ENCODE data around the gene TYW3. TPM values are rescaled to one million over a fixed set of nuclear protein-coding genes. Genes with fewer than 3 reads are reported as not detected.
"Not testable (repeated sequence)": the region's sequence is repeated elsewhere in the genome, so short reads cannot be mapped to it uniquely, and the experiment has no call there.

TYW3 gene
- total RNA-seq, 2 donors from 2014 or later = 8.5 to 16.7 TPM

- no peak overlapping the region for H3K27ac ChIP-seq
- no peak overlapping the region for H3K4me3 ChIP-seq
- H3K36me3 ChIP-seq = no peaks in the 10 kb centered on the region
- DNase-seq = no peak
- no peak for TF ChIP-seq CTCF (IDR thresholded peaks at IDR 0.05)
- no peaks in the 10 kb centered on the region for H3K9me3 ChIP-seq
- H3K9ac ChIP-seq (ENCODE audit: low read depth in 2 of 2, low read length in 2 of 2) = no peak overlapping the region
- intact Hi-C loops (cut with DNase I) = no loop called here
- H3K4me1 ChIP-seq = no peaks in the 10 kb centered on the region
- no peaks in the 10 kb centered on the region for H3K27me3 ChIP-seq
These were observed 16.0 kb downstream of the TYW3 start for GRCh38 chr1:74748960-74749359.

GRCh38 chr1:74753104-74753503 is 20.2 kb downstream of the TYW3 start:
- no peak for TF ChIP-seq CTCF (IDR thresholded peaks at IDR 0.05)
- H3K27ac ChIP-seq = no peak overlapping the region
- H3K4me3 ChIP-seq = no peak overlapping the region
- no peak overlapping the region for H3K9ac ChIP-seq (ENCODE audit: low read depth in 2 of 2, low read length in 2 of 2)
- intact Hi-C loops (cut with DNase I) = no loop called here
- no peaks in the 10 kb centered on the region for H3K4me1 ChIP-seq
- no peak for DNase-seq
- no peaks in the 10 kb centered on the region for H3K27me3 ChIP-seq
- H3K9me3 ChIP-seq = no peaks in the 10 kb centered on the region
- no peaks in the 10 kb centered on the region for H3K36me3 ChIP-seq

GRCh38 chr1:74755475-74755874 is 22.5 kb downstream of the TYW3 start:
- no peaks in the 10 kb centered on the region for H3K27me3 ChIP-seq
- H3K36me3 ChIP-seq = no peaks in the 10 kb centered on the region
- intact Hi-C loops (cut with DNase I) = no loop called here
- no peak overlapping the region for H3K9ac ChIP-seq (ENCODE audit: low read depth in 2 of 2, low read length in 2 of 2)
- H3K4me1 ChIP-seq = no peaks in the 10 kb centered on the region
- DNase-seq = no peak
- no peak for TF ChIP-seq CTCF (IDR thresholded peaks at IDR 0.05)
- no peaks in the 10 kb centered on the region for H3K9me3 ChIP-seq
- H3K27ac ChIP-seq = no peak overlapping the region
- H3K4me3 ChIP-seq = no peak overlapping the region

GRCh38 chr1:74756650-74757049 is 23.7 kb downstream of the TYW3 start:
- H3K27me3 ChIP-seq; H3K9me3 ChIP-seq; H3K36me3 ChIP-seq; H3K4me3 ChIP-seq; intact Hi-C loops (cut with DNase I); H3K4me1 ChIP-seq; H3K9ac ChIP-seq (ENCODE audit: low read depth in 2 of 2, low read length in 2 of 2); H3K27ac ChIP-seq; DNase-seq: not testable (repeated sequence)

- Histone ChIP-seq H3K27me3 (no peaks in the 10 kb centered on the region), H3K4me1 (no peaks in the 10 kb centered on the region), H3K36me3 (no peaks in the 10 kb centered on the region), H3K27ac (no peak overlapping the region), H3K4me3 (no peak overlapping the region), H3K9ac (ENCODE audit: low read depth in 2 of 2, low read length in 2 of 2) (no peak overlapping the region), H3K9me3 (no peaks in the 10 kb centered on the region)
- TF ChIP-seq CTCF (IDR thresholded peaks at IDR 0.05) = no peak
- intact Hi-C loops (cut with DNase I) = no loop called here
- no peak for DNase-seq
These were observed 30.9 kb downstream of the TYW3 start for GRCh38 chr1:74763807-74764206.

GRCh38 chr1:74766579-74766978 is 33.6 kb downstream of the TYW3 start:
- intact Hi-C loops (cut with DNase I) = no loop called here
- Histone ChIP-seq H3K9ac (ENCODE audit: low read depth in 2 of 2, low read length in 2 of 2) (no peak overlapping the region), H3K27ac (no peak overlapping the region), H3K4me3 (no peak overlapping the region), H3K27me3 (no peaks in the 10 kb centered on the region), H3K9me3 (no peaks in the 10 kb centered on the region), H3K4me1 (no peaks in the 10 kb centered on the region), H3K36me3 (no peaks in the 10 kb centered on the region)
- no peak for DNase-seq
- no peak for TF ChIP-seq CTCF (IDR thresholded peaks at IDR 0.05)

Measured in colonic mucosa (tissue), 4 donors.